IMR-90 (cell line): ENCODE measurements around the gene FAAP20. TPM values are rescaled to one million over a fixed set of nuclear protein-coding genes. Genes with fewer than 3 reads are reported as not detected.

ENCODE experiments used
- ATAC-seq: fragments of 200-7000 bp; cut with Tn5 transposase; 2 replicates; pipeline ENCODE4 v1.9.1; 2020; ENCODE audit warnings: low read depth, mild to moderate bottlenecking, moderate library complexity
- BruUV-seq: library from RNA; stranded (reverse); fragments of 400-500 nt; replicated peaks from 2 replicates; lab custom pipeline; 2021; lab: Mats Ljungman, UMichigan
- CTCF ChIA-PET: fragments of 300-600 bp; formaldehyde crosslinking; extraction: SDS; loops from one replicate; lab custom pipeline; 2021; ENCODE audit warnings: antibody characterized with exemption; lab: Yijun Ruan, JAX
- POLR2A ChIA-PET: fragments of 300-600 bp; sonication (Branson Sonifier 250); formaldehyde crosslinking; loops from one replicate; lab custom pipeline; 2022; ENCODE audit warnings: antibody characterized with exemption; ENCODE audit not compliant: unreplicated experiment; lab: Charles Lee
- DNase-seq: peaks from one replicate; pipeline ENCODE4 v3.0.0; 2013
- H2AFZ ChIP-seq: replicated peaks from 2 replicates; pipeline ENCODE3; 2013; ENCODE audit warnings: low read length, mild to moderate bottlenecking; ENCODE audit not compliant: poor library complexity
- H2AK5ac ChIP-seq: 2 replicates; pipeline ENCODE4 v1.6.1; 2013; ENCODE audit warnings: low read depth, low read length, inconsistent platforms
- H2AK9ac ChIP-seq: replicated peaks from 2 replicates; pipeline ENCODE3; 2013; ENCODE audit warnings: mild to moderate bottlenecking, low read depth, low read length, moderate library complexity; ENCODE audit not compliant: poor library complexity
- H2BK120ac ChIP-seq: 2 replicates; pipeline ENCODE4 v1.6.1; 2013; ENCODE audit warnings: low read depth, low read length, inconsistent platforms
- H2BK15ac ChIP-seq: 3 replicates; pipeline ENCODE4 v1.6.1; 2013; ENCODE audit warnings: low read depth, low read length, inconsistent platforms
- H2BK20ac ChIP-seq: 2 replicates; pipeline ENCODE4 v1.6.1; 2013; ENCODE audit warnings: low read depth, mild to moderate bottlenecking, inconsistent platforms, low read length, moderate library complexity
- H2BK5ac ChIP-seq: 2 replicates; pipeline ENCODE4 v1.6.1; 2013; ENCODE audit warnings: mild to moderate bottlenecking, low read depth, low read length, inconsistent platforms; ENCODE audit not compliant: poor library complexity, severe bottlenecking
- H3K14ac ChIP-seq: replicated peaks from 2 replicates; pipeline ENCODE4 v1.6.1; 2013; ENCODE audit warnings: low read depth, low read length, inconsistent platforms
- H3K18ac ChIP-seq: 2 replicates; pipeline ENCODE4 v1.6.1; 2013; ENCODE audit warnings: low read depth, low read length, control low read depth
- H3K23ac ChIP-seq: 2 replicates; pipeline ENCODE4 v1.6.1; 2013; ENCODE audit warnings: low read depth, low read length, inconsistent platforms
- H3K27ac ChIP-seq: 2 replicates; pipeline ENCODE4 v1.5.1; 2013; ENCODE audit warnings: mild to moderate bottlenecking, control low read depth, low read length; ENCODE audit not compliant: insufficient read depth
- H3K27me3 ChIP-seq: 2 replicates; pipeline ENCODE4 v1.6.1; 2013; ENCODE audit warnings: low read length; ENCODE audit not compliant: control insufficient read depth, insufficient read depth
- H3K36me3 ChIP-seq: 2 replicates; pipeline ENCODE4 v1.6.1; 2013; ENCODE audit warnings: low read length, mixed read lengths; ENCODE audit not compliant: control insufficient read depth, insufficient read depth
- H3K4ac ChIP-seq: 2 replicates; pipeline ENCODE4 v1.6.1; 2013; ENCODE audit warnings: low read depth, low read length, inconsistent platforms
- H3K4me1 ChIP-seq: 2 replicates; pipeline ENCODE4 v1.6.1; 2013; ENCODE audit warnings: low read length, mixed read lengths; ENCODE audit not compliant: control insufficient read depth, insufficient read depth
- H3K4me2 ChIP-seq: 2 replicates; pipeline ENCODE4 v1.6.1; 2013; ENCODE audit warnings: low read depth, mild to moderate bottlenecking, control low read depth, low read length, moderate library complexity
- H3K4me3 ChIP-seq: 2 replicates; pipeline ENCODE4 v1.5.1; 2013; ENCODE audit warnings: low read depth, mild to moderate bottlenecking, control low read depth, low read length, moderate library complexity; ENCODE audit not compliant: insufficient read depth
- H3K56ac ChIP-seq: 2 replicates; pipeline ENCODE4 v1.6.1; 2013; ENCODE audit warnings: low read length, inconsistent platforms; ENCODE audit not compliant: insufficient read depth; ENCODE audit errors: extremely low read depth
- H3K79me1 ChIP-seq, 2 experiments: 2 replicates each; pipeline ENCODE4 v1.6.1; 2013; ENCODE audit warnings: low read length in 2 of 2, inconsistent platforms in 1 of 2, low read depth in 1 of 2
- H3K9ac ChIP-seq: 2 replicates; pipeline ENCODE4 v1.6.1; 2013; ENCODE audit warnings: low read depth, low read length, control low read depth
- H3K9me1 ChIP-seq: 2 replicates; pipeline ENCODE4 v1.6.1; 2013; ENCODE audit warnings: low read length, inconsistent platforms; ENCODE audit not compliant: insufficient read depth
- H3K9me3 ChIP-seq: 2 replicates; pipeline ENCODE4 v1.6.1; 2013; ENCODE audit warnings: low read length; ENCODE audit not compliant: control insufficient read depth, insufficient read depth
- H4K20me1 ChIP-seq: 2 replicates; pipeline ENCODE4 v1.6.1; 2013; ENCODE audit warnings: low read length, inconsistent platforms; ENCODE audit not compliant: insufficient read depth
- H4K5ac ChIP-seq: 2 replicates; pipeline ENCODE4 v1.6.1; 2013; ENCODE audit warnings: mild to moderate bottlenecking, low read depth, low read length, control low read depth
- H4K8ac ChIP-seq, 2 experiments: 2 replicates each; pipeline ENCODE4 v1.6.1; 2013; ENCODE audit warnings: low read depth in 2 of 2, low read length in 2 of 2, control low read depth in 1 of 2, inconsistent platforms in 1 of 2
- H4K91ac ChIP-seq: 2 replicates; pipeline ENCODE4 v1.6.1; 2013; ENCODE audit warnings: low read depth, low read length, inconsistent platforms; ENCODE audit not compliant: insufficient read depth
- BHLHE40 ChIP-seq: fragments of 150-350 bp; IDR thresholded peaks from 2 replicates; pipeline ENCODE4 v1.6.1; 2016; ENCODE audit warnings: mild to moderate bottlenecking, low read depth, low read length
- CEBPB ChIP-seq: IDR thresholded peaks from 2 replicates; pipeline ENCODE4 v1.6.1; 2012; ENCODE audit warnings: low read depth, low read length, improper control_type of control experiment
- CHD1 ChIP-seq: IDR thresholded peaks from 2 replicates; pipeline ENCODE4 v1.6.1; 2012; ENCODE audit warnings: low read depth, low read length, improper control_type of control experiment
- CTCF ChIP-seq: conservative IDR thresholded peaks from 2 replicates; pipeline ENCODE4 v1.5.1; 2012; ENCODE audit warnings: mild to moderate bottlenecking, low read depth, low read length, improper control_type of control experiment
- ELK1 ChIP-seq: fragments of 150-350 bp; IDR thresholded peaks from 2 replicates; pipeline ENCODE4 v1.6.1; 2016; ENCODE audit warnings: low read depth, mild to moderate bottlenecking, low read length, moderate library complexity, borderline replicate concordance
- FOS ChIP-seq: fragments of 150-350 bp; IDR thresholded peaks from 2 replicates; pipeline ENCODE4 v1.6.1; 2016; ENCODE audit warnings: low read depth, low read length
- MAFK ChIP-seq: IDR thresholded peaks from 2 replicates; pipeline ENCODE4 v1.6.1; 2012; ENCODE audit warnings: low read depth, low read length, improper control_type of control experiment
- MAZ ChIP-seq: IDR thresholded peaks from 2 replicates; pipeline ENCODE4 v1.6.1; 2012; ENCODE audit warnings: low read depth, mild to moderate bottlenecking, low read length, improper control_type of control experiment, moderate library complexity, borderline replicate concordance
- MXI1 ChIP-seq: IDR thresholded peaks from 2 replicates; pipeline ENCODE4 v1.6.1; 2012; ENCODE audit warnings: low read depth, mild to moderate bottlenecking, low read length, moderate library complexity, borderline replicate concordance
- NFE2L2 ChIP-seq: fragments of 150-350 bp; IDR thresholded peaks from 2 replicates; pipeline ENCODE4 v1.6.1; 2016; ENCODE audit warnings: low read depth, mild to moderate bottlenecking, low read length
- POLR2A ChIP-seq: IDR thresholded peaks from 2 replicates; pipeline ENCODE4 v1.6.1; 2012; ENCODE audit warnings: mild to moderate bottlenecking, low read depth, low read length
- RAD21 ChIP-seq: IDR thresholded peaks from 2 replicates; pipeline ENCODE4 v1.6.1; 2012; ENCODE audit warnings: low read length, improper control_type of control experiment
- RCOR1 ChIP-seq: IDR thresholded peaks from 2 replicates; pipeline ENCODE4 v1.6.1; 2012; ENCODE audit warnings: mild to moderate bottlenecking, low read length, improper control_type of control experiment; ENCODE audit not compliant: insufficient replicate concordance
- RFX5 ChIP-seq: IDR thresholded peaks from 2 replicates; pipeline ENCODE4 v1.8.0; 2012; ENCODE audit warnings: low read depth, mild to moderate bottlenecking, low read length, moderate library complexity
- SMC3 ChIP-seq: fragments of 150-350 bp; IDR thresholded peaks from 2 replicates; pipeline ENCODE4 v1.6.1; 2016; ENCODE audit warnings: low read depth, mild to moderate bottlenecking, antibody characterized with exemption, low read length, moderate library complexity
- USF2 ChIP-seq: fragments of 150-350 bp; IDR thresholded peaks from 2 replicates; pipeline ENCODE4 v1.6.1; 2017; ENCODE audit warnings: mild to moderate bottlenecking, antibody characterized with exemption, low read length, low read depth
- WGBS, 2 experiments: methylation state at CpG; one replicate each; pipeline versions ENCODE4 v1.1.5 to v1.1.7; 2013; ENCODE audit warnings: missing lambda C conversion rate in 2 of 2; ENCODE audit not compliant: insufficient read length in 1 of 2; ENCODE audit errors: extremely low coverage in 2 of 2; 5-methylcytosine and 5-hydroxymethylcytosine counted together
- dilution Hi-C: fragments of 300-500 bp; cut with HindIII; formaldehyde crosslinking; loops from one replicate; pipeline ENCODE4 v1.14.3; 2018; ENCODE audit warnings: low sequenced_read_pairs; ENCODE audit not compliant: unreplicated experiment
- in situ Hi-C: fragments of 300-500 bp; cut with MboI; formaldehyde crosslinking; loops from 3 replicates; pipeline ENCODE4 v1.14.3; 2019; ENCODE audit warnings: low sequenced_read_pairs, inconsistent platforms, mixed read lengths
- intact Hi-C: fragments of 100-400 bp; cut with micrococcal nuclease; formaldehyde crosslinking; loops from 2 replicates; pipeline ENCODE4 v1.10.0; 2022
- polyA plus RNA-seq, 3 experiments: library from polyadenylated mRNA; depleted of rRNA; stranded (reverse); fragments of >200 nt; gene quantifications; 2 replicates each; pipeline ENCODE4 v1.2.3, GENCODE V29; 2012; ENCODE audit warnings: low replicate concordance in 1 of 3
- total RNA-seq: library from RNA; depleted of rRNA; stranded (reverse); fragments of >200 nt; gene quantifications from 2 replicates; pipeline ENCODE4 v1.2.3, GENCODE V29; 2012

The FAAP20 gene
- total and polyA plus RNA-seq, 2 of the 4 experiments (the other 2 are of a cell fraction) = 6.5 to 31.5 TPM

- Histone ChIP-seq H2BK5ac (no peak overlapping the region), H3K4me1 (peaks cover 3% of the 10 kb centered on the region), H2AK9ac (no peak overlapping the region), H3K9ac (no peak overlapping the region), H2AK5ac (no peak overlapping the region), H4K5ac (no peak overlapping the region), H3K27ac (no peak overlapping the region), H2BK120ac (no peak overlapping the region), H3K27me3 (peaks cover 16% of the 10 kb centered on the region), H3K9me3 (peaks cover 4% of the 10 kb centered on the region; the same call in 1 of the 2 replicates), H4K8ac (no peak overlapping the region), H3K4me3 (no peak overlapping the region), H2BK20ac (no peak overlapping the region), H2BK15ac (no peak overlapping the region), H3K79me1 (no peaks in the 10 kb centered on the region), H2AFZ (no peak overlapping the region), H3K23ac (no peak overlapping the region), H3K36me3 (no peaks in the 10 kb centered on the region), H4K20me1 (no peaks in the 10 kb centered on the region), H3K9me1 (no peaks in the 10 kb centered on the region), H3K18ac (no peak overlapping the region), H3K4me2 (no peak overlapping the region), H3K14ac (no peak overlapping the region), H3K56ac (no peak overlapping the region), H4K91ac (no peak overlapping the region), H3K4ac (no peak overlapping the region)
- in situ Hi-C loops = no loop called here
- ATAC-seq (no peak), DNase-seq (no peak)
- ChIA-PET CTCF (interaction anchor here (1.4 kb wide), 1 partner anchor 9 kb away, joined by 5 read pairs; no protein-coding TSS in a partner anchor), POLR2A (no interaction called here)
- no TSS peak for BruUV-seq
- 78% methylated on average over 9 of the region's 19 CpGs; no CpG with 5 or more reads in 1 of the 2 experiments for WGBS, 2 experiments
- intact Hi-C loops = no loop called here
- TF ChIP-seq SMC3 = no peak
- TF ChIP-seq CTCF = no peak
- no peak for TF ChIP-seq POLR2A
- TF ChIP-seq MAZ = no peak
- TF ChIP-seq RFX5 = no peak
- no peak for TF ChIP-seq FOS
- no peak for TF ChIP-seq ELK1
- TF ChIP-seq MAFK = no peak
- no peak for TF ChIP-seq NFE2L2
- no peak for TF ChIP-seq BHLHE40
- no peak for TF ChIP-seq USF2
- no peak for TF ChIP-seq RAD21
- no peak for TF ChIP-seq RCOR1
- TF ChIP-seq CEBPB = no peak
- no peak for TF ChIP-seq CHD1
- no peak for TF ChIP-seq MXI1
- dilution Hi-C loops = no loop called here
These were observed 28.9 kb downstream of the FAAP20 start for GRCh38 chr1:2165646-2166045.
